H1 (cell line): Measurements from ENCODE around the gene SLC1A2. TPM values are rescaled to one million over a fixed set of nuclear protein-coding genes. Genes with fewer than 3 reads are reported as not detected.

Source experiments
- BCL11A ChIP-seq, 2 experiments: IDR thresholded peaks; one replicate each; pipeline ENCODE4 v1.6.1; 2011; ENCODE audit warnings: low read depth in 2 of 2, low read length in 2 of 2, mild to moderate bottlenecking in 2 of 2
- RXRA ChIP-seq: IDR thresholded peaks from 2 replicates; pipeline ENCODE4 v1.6.1; 2011; ENCODE audit warnings: low read depth, mild to moderate bottlenecking, low read length, moderate library complexity; ENCODE audit not compliant: insufficient read depth
- SUZ12 ChIP-seq: fragments of 200-600 bp; sonication (generic); IDR thresholded peaks from 2 replicates; pipeline ENCODE4 v1.6.1; 2012; ENCODE audit warnings: mild to moderate bottlenecking, inconsistent platforms, low read length, moderate library complexity, mixed read lengths
- polyA plus RNA-seq, 7 experiments: library from polyadenylated mRNA; depleted of rRNA in 3 of 7; stranded (reverse) in 5 of 7; unstranded in 2 of 7; fragments of >200 nt in 5 of 7; fragments of 200-250 nt in 2 of 7; gene quantifications; 1 replicate in 5 of 7; 2 replicates in 1 of 7; 4 replicates in 1 of 7; pipeline versions ENCODE4 v1.2.1 to v1.2.3, GENCODE V29; 2011 to 2013; ENCODE audit warnings: missing spikeins in 2 of 7, mixed read lengths in 2 of 7
- total RNA-seq: library from RNA; stranded (reverse); fragmentation: NEBNext Ultra II Directional; extraction: Animal tissue kit (Norgen Biotek cat#: 25700); gene quantifications from 2 replicates; pipeline ENCODE4 v1.2.1, GENCODE V29; 2021

Gene SLC1A2
- total and polyA plus RNA-seq, 2 of the 8 experiments (the other 6 are each of a cell fraction or from before 2014, with no cell fraction given), result 0.57 to 1.2 TPM

- no peak for TF ChIP-seq BCL11A (IDR thresholded peaks at IDR 0.05; ENCODE audit: low read depth in 2 of 2, low read length in 2 of 2)
- no peak for TF ChIP-seq RXRA
- no peak for TF ChIP-seq SUZ12
Observed at GRCh38 chr11:35363854-35364780, 55.2 kb downstream of the SLC1A2 start (continued).
